HCT116 (cell line): ENCODE results near the gene ZNF785. TPM values are rescaled to one million over a fixed set of nuclear protein-coding genes. Genes with fewer than 3 reads are reported as not detected.

Experiments
- ATAC-seq: fragments of 200-7000 bp; cut with Tn5 transposase; 2 replicates; pipeline ENCODE4 v1.9.1; 2020; ENCODE audit warnings: mild to moderate bottlenecking, moderate library complexity
- BruUV-seq: library from RNA; stranded (reverse); fragments of 400-500 nt; replicated peaks from 2 replicates; lab custom pipeline; 2021; lab: Mats Ljungman, UMichigan
- CTCF ChIA-PET: fragments of 300-600 bp; sonication (Branson Sonifier 250); formaldehyde crosslinking; loops from one replicate; lab custom pipeline; 2021; ENCODE audit warnings: antibody characterized with exemption; lab: Charles Lee
- POLR2A ChIA-PET: fragments of 300-600, 350-600 bp; sonication (Branson Sonifier 250); formaldehyde crosslinking; loops from one replicate; lab custom pipeline; 2021; ENCODE audit warnings: antibody characterized with exemption; lab: Charles Lee
- RAD21 ChIA-PET, 2 experiments: fragments of 300-600 bp; sonication (Branson Sonifier 250); formaldehyde crosslinking; loops; one replicate each; lab custom pipeline; 2023; ENCODE audit warnings: low total read pairs in 2 of 2; ENCODE audit not compliant: uncharacterized antibody in 2 of 2, unreplicated experiment in 2 of 2, low non-redundant PET in 1 of 2; lab: Charles Lee
- DNase-seq: peaks from one replicate; pipeline ENCODE4 v3.0.0-alpha.2; 2010; ENCODE audit warnings: low read depth, low spot score
- H2AFZ ChIP-seq: fragments of 200-600 bp; shearing (Covaris generic), sonication (generic); 2 replicates; pipeline ENCODE4 v1.6.1; 2017; ENCODE audit warnings: low read depth, mixed run types, mixed read lengths, antibody characterized with exemption, low read length; ENCODE audit not compliant: poor library complexity, severe bottlenecking
- H3K27ac ChIP-seq: 2 replicates; pipeline ENCODE4 v1.5.1; 2012; ENCODE audit warnings: low read depth, low read length
- H3K27me3 ChIP-seq: fragments of 200-600 bp; sonication (generic); 2 replicates; pipeline ENCODE4 v1.6.1; 2016; ENCODE audit warnings: mixed run types, low read length, mixed read lengths; ENCODE audit not compliant: insufficient read depth
- H3K36me3 ChIP-seq, 2 experiments: fragments of 200-500 bp in 1 of 2; fragments of 200-600 bp in 1 of 2; sonication (Bioruptor generic) in 1 of 2; sonication (generic) in 1 of 2; 2 replicates each; pipeline versions ENCODE4 v1.5.1 to v1.6.1; 2014 to 2016; ENCODE audit warnings: low read length in 2 of 2, inconsistent platforms in 1 of 2, mixed read lengths in 1 of 2, mixed run types in 1 of 2; ENCODE audit not compliant: insufficient read depth in 2 of 2, control insufficient read depth in 1 of 2
- H3K4me1 ChIP-seq, 2 experiments: fragments of 200-600 bp in 1 of 2; sonication (generic) in 1 of 2; 2 replicates each; pipeline versions ENCODE4 v1.5.1 to v1.6.1; 2012 to 2017; ENCODE audit warnings: low read length in 2 of 2, inconsistent platforms in 1 of 2, mild to moderate bottlenecking in 1 of 2, mixed read lengths in 1 of 2, mixed run types in 1 of 2, moderate library complexity in 1 of 2; ENCODE audit not compliant: insufficient read depth in 2 of 2, control insufficient read depth in 1 of 2
- H3K4me2 ChIP-seq: fragments of 200-600 bp; sonication (generic); 2 replicates; pipeline ENCODE4 v1.6.1; 2017; ENCODE audit warnings: mixed run types, low read length, mixed read lengths
- H3K4me3 ChIP-seq, 2 experiments: fragments of 200-600 bp in 1 of 2; sonication (generic) in 1 of 2; replicated peaks in 1 of 2; 2 replicates each; pipeline ENCODE4 v1.5.1; 2011 to 2016; ENCODE audit warnings: low read length in 2 of 2, control low read depth in 1 of 2, low read depth in 1 of 2, mild to moderate bottlenecking in 1 of 2, mixed read lengths in 1 of 2, mixed run types in 1 of 2
- H3K79me2 ChIP-seq: fragments of 200-600 bp; sonication (generic); 2 replicates; pipeline ENCODE4 v1.6.1; 2017; ENCODE audit warnings: mild to moderate bottlenecking, mixed run types, low read length, moderate library complexity, mixed read lengths; ENCODE audit not compliant: insufficient read depth
- H3K9ac ChIP-seq: fragments of 200-600 bp; sonication (generic); 2 replicates; pipeline ENCODE4 v1.6.1; 2016; ENCODE audit warnings: low read length, mixed read lengths
- H3K9me2 ChIP-seq: fragments of 200-600 bp; sonication (generic), shearing (Covaris generic); 2 replicates; pipeline ENCODE4 v1.6.1; 2017; ENCODE audit warnings: mixed run types, mild to moderate bottlenecking, moderate library complexity; ENCODE audit not compliant: insufficient read depth
- H3K9me3 ChIP-seq, 2 experiments: fragments of 200-500 bp in 1 of 2; fragments of 200-600 bp in 1 of 2; sonication (Bioruptor generic) in 1 of 2; sonication (generic) in 1 of 2; 2 replicates each; pipeline ENCODE4 v1.6.1; 2014 to 2017; ENCODE audit warnings: low read length in 2 of 2, mixed read lengths in 2 of 2, inconsistent platforms in 1 of 2, low read depth in 1 of 2, mild to moderate bottlenecking in 1 of 2, mixed run types in 1 of 2, moderate library complexity in 1 of 2; ENCODE audit not compliant: control insufficient read depth in 1 of 2, insufficient read depth in 1 of 2
- H4K20me1 ChIP-seq: fragments of 200-600 bp; sonication (generic), shearing (Covaris generic); 2 replicates; pipeline ENCODE4 v1.6.1; 2017; ENCODE audit warnings: mixed run types, mild to moderate bottlenecking, moderate library complexity; ENCODE audit not compliant: insufficient read depth
- CBX3 ChIP-seq: IDR thresholded peaks from 2 replicates; pipeline ENCODE4 v1.6.1; 2012; ENCODE audit warnings: low read depth
- EGR1 ChIP-seq: IDR thresholded peaks from 2 replicates; pipeline ENCODE4 v1.6.1; 2012; ENCODE audit warnings: low read depth
- FOSL1 ChIP-seq: IDR thresholded peaks from 2 replicates; pipeline ENCODE4 v1.6.1; 2012; ENCODE audit warnings: low read depth
- JUND ChIP-seq: IDR thresholded peaks from 2 replicates; pipeline ENCODE4 v1.6.1; 2012
- POLR2A ChIP-seq: IDR thresholded peaks from 2 replicates; pipeline ENCODE4 v1.7.0; 2011; ENCODE audit warnings: borderline replicate concordance; ENCODE audit not compliant: insufficient read depth, insufficient read length; ENCODE audit errors: extremely low read depth
- POLR2AphosphoS5 ChIP-seq: IDR thresholded peaks from 2 replicates; pipeline ENCODE4 v1.6.1; 2011; ENCODE audit warnings: mild to moderate bottlenecking, low read depth, low read length, moderate library complexity
- RAD21 ChIP-seq: IDR thresholded peaks from 2 replicates; pipeline ENCODE4 v1.6.1; 2012; ENCODE audit warnings: low read depth, mild to moderate bottlenecking
- SP1 ChIP-seq: IDR thresholded peaks from 2 replicates; pipeline ENCODE4 v1.6.1; 2012; ENCODE audit warnings: low read depth
- SRF ChIP-seq: IDR thresholded peaks from 2 replicates; pipeline ENCODE4 v1.6.1; 2012; ENCODE audit warnings: low read depth
- ZFX ChIP-seq: fragments of 450-650 bp; IDR thresholded peaks from 2 replicates; pipeline ENCODE4 v1.6.1; 2017
- ZNF274 ChIP-seq: fragments of 200-500 bp; sonication (Bioruptor generic); IDR thresholded peaks from 2 replicates; pipeline ENCODE4 v1.6.1; 2014; ENCODE audit warnings: mild to moderate bottlenecking, low read depth, low read length, inconsistent platforms
- intact Hi-C: fragments of 100-400 bp; cut with micrococcal nuclease; formaldehyde crosslinking; loops from 2 replicates; pipeline ENCODE4 v1.10.0; 2022
- total RNA-seq: library from RNA; stranded (reverse); gene quantifications from one replicate; pipeline ENCODE4 v1.2.1, GENCODE V29; 2021; ENCODE audit not compliant: unreplicated experiment
- TF ChIP-seq, protein P1 (sequence below): IDR thresholded peaks from 2 replicates; pipeline ENCODE4 v1.6.1; 2012
- TF ChIP-seq, protein P2 (sequence below): IDR thresholded peaks from 2 replicates; pipeline ENCODE4 v1.6.1; 2011; ENCODE audit warnings: mild to moderate bottlenecking, low read length, moderate library complexity; ENCODE audit not compliant: insufficient replicate concordance; ENCODE audit errors: extremely low read depth

ZNF785 gene
- total RNA-seq, 1 experiment from 2014 or later = 0.15 TPM

DNA sequence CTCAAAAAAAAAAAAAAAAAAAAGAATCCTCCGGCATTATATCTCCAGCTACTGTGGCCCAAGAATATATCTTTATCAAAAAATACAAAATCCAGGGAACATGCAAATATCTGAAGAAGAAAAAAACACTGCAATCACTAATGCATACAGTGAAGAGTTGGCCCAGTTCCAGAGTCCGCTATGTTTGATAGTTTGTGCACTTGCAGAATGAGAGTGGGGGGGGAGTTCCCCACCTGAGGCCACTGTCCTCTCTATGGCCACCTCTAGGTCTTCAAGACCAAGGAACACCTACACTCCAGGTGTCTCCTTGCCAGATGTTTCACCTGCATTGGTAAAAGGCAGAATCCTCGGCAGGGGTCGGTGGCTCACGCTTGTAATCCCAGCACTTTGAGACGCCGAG, 4.0 kb downstream of the ZNF785 start:
- no peaks in the 10 kb centered on the region for H3K9me3 ChIP-seq
- H2AFZ ChIP-seq = no peak overlapping the region
- BruUV-seq = no TSS peak
- no peaks in the 10 kb centered on the region for H3K79me2 ChIP-seq
- no peak overlapping the region for H3K4me2 ChIP-seq
- H3K27me3 ChIP-seq = no peaks in the 10 kb centered on the region
- CTCF ChIA-PET = no interaction called here
- no peak for TF ChIP-seq CBX3
- TF ChIP-seq RAD21 = no peak
- ATAC-seq (no peak), DNase-seq (no peak)
- no peaks in the 10 kb centered on the region for H3K9me2 ChIP-seq
- RAD21 ChIA-PET = no interaction called here
- H4K20me1 ChIP-seq = no peaks in the 10 kb centered on the region
- no peak overlapping the region for H3K4me3 ChIP-seq
- H3K4me1 ChIP-seq = peaks cover 0 to 6% of the 10 kb centered on the region in 2 experiments; a peak in 2 of 4 replicates
- no peaks in the 10 kb centered on the region; a peak in 1 of 4 replicates for H3K36me3 ChIP-seq
- no peak overlapping the region for H3K9ac ChIP-seq
- intact Hi-C loops = no loop called here
- no peak overlapping the region for H3K27ac ChIP-seq
- POLR2A ChIA-PET = no interaction called here

DNA sequence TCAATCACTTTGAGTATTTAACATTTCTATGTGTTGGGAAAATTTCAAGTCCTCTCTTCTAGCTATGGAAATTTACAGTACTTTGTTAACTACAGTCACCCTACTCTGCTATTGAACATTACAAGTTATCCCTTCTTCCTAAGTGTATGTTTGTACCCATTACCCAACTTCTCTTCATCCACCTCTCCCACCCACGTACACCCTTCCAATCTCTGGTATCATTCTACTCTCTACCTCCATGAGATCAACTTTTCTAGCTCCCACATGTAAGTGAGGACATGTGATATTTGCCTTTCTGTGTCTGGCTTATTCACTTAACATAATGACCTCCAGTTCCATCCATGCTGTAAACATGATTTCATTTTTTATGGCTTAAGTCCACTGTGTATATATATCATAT, 10.8 kb downstream of the ZNF785 start:
- Histone ChIP-seq H2AFZ (no peak overlapping the region), H3K9me2 (no peaks in the 10 kb centered on the region), H3K79me2 (no peaks in the 10 kb centered on the region), H3K4me3 (no peak overlapping the region), H3K36me3 (no peaks in the 10 kb centered on the region; a peak in 1 of 4 replicates), H4K20me1 (no peaks in the 10 kb centered on the region), H3K9me3 (no peaks in the 10 kb centered on the region), H3K27me3 (no peaks in the 10 kb centered on the region), H3K9ac (no peak overlapping the region), H3K4me1 (peaks cover 9 to 37% of the 10 kb centered on the region in 2 experiments; a peak in 3 of 4 replicates), H3K4me2 (no peak overlapping the region), H3K27ac (no peak overlapping the region)
- no TSS peak for BruUV-seq
- POLR2A ChIA-PET = no interaction called here
- DNase-seq = no peak
- TF ChIP-seq JUND (no peak), SP1 (no peak), ZFX (no peak), SRF (no peak), CBX3 (no peak), ZNF274 (no peak), POLR2AphosphoS5 (no peak), EGR1 (no peak), FOSL1 (no peak), POLR2A (no peak)
- TF ChIP-seq, protein P1, sequence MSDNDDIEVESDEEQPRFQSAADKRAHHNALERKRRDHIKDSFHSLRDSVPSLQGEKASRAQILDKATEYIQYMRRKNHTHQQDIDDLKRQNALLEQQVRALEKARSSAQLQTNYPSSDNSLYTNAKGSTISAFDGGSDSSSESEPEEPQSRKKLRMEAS = no peak
- TF ChIP-seq, protein P2, sequence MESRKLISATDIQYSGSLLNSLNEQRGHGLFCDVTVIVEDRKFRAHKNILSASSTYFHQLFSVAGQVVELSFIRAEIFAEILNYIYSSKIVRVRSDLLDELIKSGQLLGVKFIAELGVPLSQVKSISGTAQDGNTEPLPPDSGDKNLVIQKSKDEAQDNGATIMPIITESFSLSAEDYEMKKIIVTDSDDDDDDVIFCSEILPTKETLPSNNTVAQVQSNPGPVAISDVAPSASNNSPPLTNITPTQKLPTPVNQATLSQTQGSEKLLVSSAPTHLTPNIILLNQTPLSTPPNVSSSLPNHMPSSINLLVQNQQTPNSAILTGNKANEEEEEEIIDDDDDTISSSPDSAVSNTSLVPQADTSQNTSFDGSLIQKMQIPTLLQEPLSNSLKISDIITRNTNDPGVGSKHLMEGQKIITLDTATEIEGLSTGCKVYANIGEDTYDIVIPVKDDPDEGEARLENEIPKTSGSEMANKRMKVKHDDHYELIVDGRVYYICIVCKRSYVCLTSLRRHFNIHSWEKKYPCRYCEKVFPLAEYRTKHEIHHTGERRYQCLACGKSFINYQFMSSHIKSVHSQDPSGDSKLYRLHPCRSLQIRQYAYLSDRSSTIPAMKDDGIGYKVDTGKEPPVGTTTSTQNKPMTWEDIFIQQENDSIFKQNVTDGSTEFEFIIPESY = no peak
- RAD21 ChIA-PET = no interaction called here
- CTCF ChIA-PET = no interaction called here
- intact Hi-C loops = loop anchor here (5.0 kb wide), 1 partner anchor 53 kb away; no protein-coding TSS in a partner anchor
- ATAC-seq = no peak
